PFSK-1 (cell line): Measurements from ENCODE around the gene KIF11.

Experiments used
- FOXP2 ChIP-seq: optimal IDR thresholded peaks from 2 replicates; pipeline ENCODE3; 2011; ENCODE audit warnings: borderline replicate concordance, control low read depth, inconsistent platforms; ENCODE audit not compliant: insufficient read depth; ENCODE audit errors: extremely low read length, extremely low read depth
- POLR2AphosphoS5 ChIP-seq: IDR thresholded peaks from 2 replicates; pipeline ENCODE4 v1.6.1; 2012; ENCODE audit warnings: low read depth, mild to moderate bottlenecking, control low read depth, low read length, moderate library complexity
- REST ChIP-seq, 2 experiments: IDR thresholded peaks; 2 replicates each; pipeline versions ENCODE4 v1.6.1 to v1.8.0; 2011 to 2012; ENCODE audit warnings: low read depth in 2 of 2, low read length in 2 of 2, control low read depth in 1 of 2, inconsistent platforms in 1 of 2, mild to moderate bottlenecking in 1 of 2, moderate library complexity in 1 of 2; ENCODE audit not compliant: insufficient read depth in 1 of 2
- SIN3A ChIP-seq: IDR thresholded peaks from 2 replicates; pipeline ENCODE4 v1.6.1; 2012; ENCODE audit warnings: mild to moderate bottlenecking, low read length, moderate library complexity, borderline replicate concordance; ENCODE audit not compliant: insufficient read depth
- TAF1 ChIP-seq: IDR thresholded peaks from 2 replicates; pipeline ENCODE4 v1.6.1; 2012; ENCODE audit warnings: low read length, control low read depth, borderline replicate concordance; ENCODE audit not compliant: insufficient read depth

The KIF11 gene

GRCh38 chr10:92615515-92615914 lies 22.6 kb downstream of the KIF11 start:
- TF ChIP-seq FOXP2 = no peak
- no peak for TF ChIP-seq POLR2AphosphoS5
- TF ChIP-seq TAF1 = no peak
- no peak for TF ChIP-seq SIN3A
- TF ChIP-seq REST (IDR thresholded peaks at IDR 0.05; ENCODE audit: insufficient read depth in 1 of 2, low read depth in 2 of 2, low read length in 2 of 2) = no peak

GRCh38 chr10:92619368-92619767 lies 26.4 kb downstream of the KIF11 start:
- TF ChIP-seq SIN3A = no peak
- TF ChIP-seq TAF1 = no peak
- no peak for TF ChIP-seq POLR2AphosphoS5
- TF ChIP-seq FOXP2 = no peak
- no peak for TF ChIP-seq REST (IDR thresholded peaks at IDR 0.05; ENCODE audit: insufficient read depth in 1 of 2, low read depth in 2 of 2, low read length in 2 of 2)

GRCh38 chr10:92627845-92628480 lies 35.0 kb downstream of the KIF11 start:
- TF ChIP-seq FOXP2 (no peak), SIN3A (no peak), POLR2AphosphoS5 (no peak), TAF1 (no peak), REST (IDR thresholded peaks at IDR 0.05; ENCODE audit: insufficient read depth in 1 of 2, low read depth in 2 of 2, low read length in 2 of 2) (no peak)

GRCh38 chr10:92629945-92630344 lies 37.0 kb downstream of the KIF11 start:
- TF ChIP-seq POLR2AphosphoS5 (no peak), FOXP2 (no peak), REST (IDR thresholded peaks at IDR 0.05; ENCODE audit: insufficient read depth in 1 of 2, low read depth in 2 of 2, low read length in 2 of 2) (no peak), TAF1 (no peak), SIN3A (no peak)
